Measurements from ENCODE around the gene DCST2. TPM values are rescaled to one million over a fixed set of nuclear protein-coding genes. Genes with fewer than 3 reads are reported as not detected.

The DCST2 gene
- total RNA-seq (under 1 TPM in 8 of 9 donors, not detected in 1; 0.14 to 0.62 (median 0.35) TPM), polyA plus RNA-seq (under 1 TPM; 0.17 to 0.65 TPM)
- long read RNA-seq, donor 1, partial matches to known transcripts = 0 of 2 reads
- long read RNA-seq, donor 1, other reads (novel, unspliced or antisense) = 2 of 2 reads
- long read RNA-seq, donor 2 = 0 reads
- long read RNA-seq, donor 3, partial matches to known transcripts = 0 of 1 reads
- long read RNA-seq, donor 3, other reads (novel, unspliced or antisense) = 1 of 1 reads

DNA sequence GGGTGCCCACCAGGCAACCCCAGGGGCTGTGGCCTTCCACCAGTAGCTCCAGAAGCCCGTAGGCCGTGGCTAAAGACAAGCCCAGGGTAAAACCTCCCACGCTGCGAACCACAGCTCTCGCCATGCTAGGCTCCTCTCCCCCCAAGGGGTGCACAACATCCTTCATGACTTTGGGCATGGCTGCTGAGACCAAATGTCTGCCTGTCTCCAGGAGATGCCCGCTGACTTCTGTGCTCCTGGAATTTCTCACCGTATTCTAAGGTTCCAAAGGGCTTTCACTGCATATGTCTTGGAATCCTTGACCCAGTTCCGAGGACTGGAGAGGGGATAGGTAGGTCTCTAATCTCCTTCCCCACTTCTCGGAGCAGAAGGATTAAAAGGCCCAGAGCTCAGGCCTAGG lies at the start of gene DCST2, which contains the start of gene DCST1:
DCST2 (minus strand) TSS at position 258 of the 400 bp plus-strand sequence; CDS start at position 178, 80 bp downstream.
DCST1 (plus strand) TSS at position 301 of the 400 bp plus-strand sequence. CDS start 213 bp downstream, outside the sequence.
- H3K9me3 ChIP-seq = no peaks in the 10 kb centered on the region
- peaks cover 0 to 24% (median 0%) of the 10 kb centered on the region in 12 donors for H3K4me1 ChIP-seq
- intact Hi-C loops (cut with DNase I) = no loop called here
- no peak for TF ChIP-seq POLR2A (IDR thresholded peaks at IDR 0.05)
- TF ChIP-seq CTCF (IDR thresholded peaks at IDR 0.05) = no peak
- ATAC-seq (no peak), DNase-seq (no peak)
- H3K27ac ChIP-seq = no peak within 1 kb of the TSS
- H3K36me3 ChIP-seq = no peaks in the 10 kb centered on the region
- no peaks in the 10 kb centered on the region for H3K27me3 ChIP-seq
- 95 to 98% (median 96%) methylated on average over 5 to 9 of the region's 9 CpGs for WGBS, 4 donors
- H3K4me3 ChIP-seq = no peak within 1 kb of the TSS

- Histone ChIP-seq H3K27ac (no peak overlapping the region), H3K4me1 (peaks cover 13 to 80% (median 57%) of the 10 kb centered on the region in 12 donors), H3K4me3 (no peak overlapping the region), H3K36me3 (no peaks in the 10 kb centered on the region), H3K9me3 (no peaks in the 10 kb centered on the region), H3K27me3 (peaks cover 38 to 59% (median 49%) of the 10 kb centered on the region in 9 donors)
- intact Hi-C loops (cut with DNase I) = loop anchor here in 5 of 10 donors (5.0 to 10.0 kb wide), 7 partner anchors 36 to 528 kb away; partner anchors contain the start of genes PYGO2 (in 2 of the 5), PBXIP1 (in 1 of the 5) and UBE2Q1 (in 1 of the 5)
- ATAC-seq (no peak), DNase-seq (no peak)
- TF ChIP-seq CTCF (IDR thresholded peaks at IDR 0.05) = no peak
- TF ChIP-seq POLR2A (IDR thresholded peaks at IDR 0.05) = no peak
- 52 to 72% (median 70%) methylated on average over 5 to 6 of the region's 6 CpGs for WGBS, 4 donors
Measured at GRCh38 chr1:155083052-155083541, 49.5 kb upstream of the DCST2 start.

- Histone ChIP-seq H3K4me1 (peaks cover 13 to 80% (median 58%) of the 10 kb centered on the region in 12 donors), H3K27ac (no peak overlapping the region), H3K36me3 (no peaks in the 10 kb centered on the region), H3K4me3 (peak overlapping the region in 7 of 12 donors; percentile 9 to 44 (median 21)), H3K9me3 (no peaks in the 10 kb centered on the region), H3K27me3 (peaks cover 38 to 59% (median 49%) of the 10 kb centered on the region in 9 donors)
- DNase-seq = peak in 1 of 5 donors; percentile 51
- WGBS, 4 donors = 5 to 13% (median 6%) methylated on average over 33 to 36 of the region's 36 CpGs
- TF ChIP-seq POLR2A (IDR thresholded peaks at IDR 0.05) = no peak
- TF ChIP-seq CTCF (IDR thresholded peaks at IDR 0.05) = no peak
- no peak for ATAC-seq
- intact Hi-C loops (cut with DNase I) = loop anchor here in 5 of 10 donors (5.0 to 10.0 kb wide), 7 partner anchors 35 to 528 kb away; partner anchors contain the start of genes PYGO2 (in 2 of the 5), PBXIP1 (in 1 of the 5) and UBE2Q1 (in 1 of the 5)
Measured at GRCh38 chr1:155082301-155083051, 48.9 kb upstream of the DCST2 start.

All from heart left ventricle (tissue), 16 donors.